Esophagus mucosa (tissue), 1 donor: ENCODE results near the gene SPSB1. TPM values are rescaled to one million over a fixed set of nuclear protein-coding genes. Genes with fewer than 3 reads are reported as not detected.
A peak's percentile ranks its signal among the peaks of the same experiment; 100 is the strongest.

Experiments used
- ATAC-seq: fragments of 200-7000 bp; cut with Tn5 transposase; one replicate; pipeline ENCODE4 v1.9.1; 2020
- total RNA-seq: library from RNA; stranded (reverse); gene quantifications from one replicate; pipeline ENCODE4 v1.2.4, GENCODE V29; 2023
- donor health status: DM: yes; HTN: yes; CAD: no.

SPSB1 gene
- total RNA-seq, 1 donor from 2014 or later: 15.5 TPM

GRCh38 chr1:9369964-9370788 lies 77.5 kb downstream of the SPSB1 start:
- peak; percentile 30 for ATAC-seq

DNA sequence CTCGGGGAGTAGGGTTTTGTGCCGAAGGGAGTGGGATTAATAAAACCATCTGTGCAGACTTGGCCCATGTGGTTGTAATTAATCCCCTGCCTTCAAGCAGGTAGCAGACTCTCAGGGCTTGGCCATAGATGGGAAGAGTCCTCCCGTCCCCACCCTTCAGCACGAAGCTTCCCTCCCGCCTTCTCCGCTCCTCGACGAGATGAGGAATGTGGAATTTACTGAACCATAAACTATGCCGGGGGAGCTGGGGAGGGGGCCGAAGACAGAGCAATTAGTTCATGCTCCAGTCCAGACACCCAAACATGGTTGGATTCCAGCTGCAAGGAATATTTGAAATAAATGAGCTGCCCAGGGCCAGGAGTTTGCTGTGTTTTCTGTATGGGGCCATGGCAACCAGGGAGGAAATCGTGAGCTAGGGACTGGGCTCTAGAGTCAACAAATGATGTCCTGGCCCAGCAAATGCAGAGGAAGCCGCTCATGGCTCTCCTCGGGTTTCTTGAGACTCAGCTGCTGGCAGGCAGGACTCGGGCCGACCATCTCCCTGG lies 78.8 kb downstream of the SPSB1 start:
- no peak for ATAC-seq

DNA sequence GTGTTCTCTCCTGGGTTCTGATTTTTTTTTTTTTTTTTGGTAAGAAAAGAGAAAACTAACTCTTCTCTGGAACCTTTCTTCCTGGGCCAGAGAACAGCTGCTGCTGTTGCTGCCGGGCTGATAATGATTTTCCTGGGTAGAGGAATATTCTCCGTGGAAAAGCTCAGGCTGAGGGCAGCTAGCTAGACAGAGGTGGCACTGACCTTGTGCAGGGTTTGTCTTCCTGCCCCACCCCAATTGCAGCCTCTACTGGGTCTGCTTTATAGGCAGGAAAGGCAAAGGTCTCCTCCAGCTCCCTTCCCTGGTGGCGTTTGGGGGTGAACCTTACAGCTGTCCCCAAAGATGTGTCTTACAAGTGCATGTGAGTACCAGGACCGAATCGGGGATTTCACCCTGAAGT lies 79.3 kb downstream of the SPSB1 start:
- ATAC-seq: no peak

GRCh38 chr1:9373619-9374018 lies 80.9 kb downstream of the SPSB1 start:
- peak; percentile 29 for ATAC-seq

- ATAC-seq: no peak
Observed at GRCh38 chr1:9374748-9375341, 82.2 kb downstream of the SPSB1 start.

DNA sequence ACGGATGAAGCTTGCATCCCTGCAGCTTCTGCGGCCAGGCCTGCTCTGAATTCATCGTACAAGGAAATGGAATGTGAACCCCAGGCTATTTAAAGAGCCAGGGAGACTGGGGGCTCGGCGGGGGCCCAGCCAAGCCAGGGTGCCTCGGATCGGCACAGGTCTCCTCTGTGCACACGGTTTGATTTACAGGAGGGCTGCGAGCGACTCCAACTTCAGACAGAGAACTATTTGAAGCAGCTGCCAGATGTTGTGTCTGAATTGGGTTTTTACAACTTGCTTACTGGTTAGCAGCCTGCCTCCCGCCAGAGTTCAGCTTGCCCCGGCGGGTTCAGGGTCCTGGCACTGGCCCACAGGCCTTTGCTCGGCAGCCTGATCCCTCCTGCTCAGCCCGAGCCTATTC lies 83.2 kb downstream of the SPSB1 start:
- peak; percentile 2 for ATAC-seq

DNA sequence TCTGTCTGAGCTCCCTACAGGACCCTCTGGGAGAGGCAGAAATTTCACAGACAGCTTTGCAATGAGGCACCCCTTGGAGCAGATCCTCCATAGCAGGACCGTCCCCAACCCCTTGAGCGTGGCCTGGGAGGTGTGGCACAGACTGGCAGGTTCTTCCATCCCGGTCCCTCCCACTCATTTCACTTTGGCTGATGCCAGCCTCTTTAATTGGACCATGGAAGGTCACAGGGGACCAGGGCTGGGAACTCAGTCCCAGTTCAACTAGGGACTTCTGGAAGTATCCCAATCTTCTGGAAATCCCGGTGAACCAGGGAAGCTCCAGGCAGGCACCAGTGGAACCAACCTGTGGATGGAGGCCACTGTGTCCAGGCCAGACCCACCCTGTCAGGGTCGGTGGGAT lies 83.7 kb downstream of the SPSB1 start:
- ATAC-seq: no peak

DNA sequence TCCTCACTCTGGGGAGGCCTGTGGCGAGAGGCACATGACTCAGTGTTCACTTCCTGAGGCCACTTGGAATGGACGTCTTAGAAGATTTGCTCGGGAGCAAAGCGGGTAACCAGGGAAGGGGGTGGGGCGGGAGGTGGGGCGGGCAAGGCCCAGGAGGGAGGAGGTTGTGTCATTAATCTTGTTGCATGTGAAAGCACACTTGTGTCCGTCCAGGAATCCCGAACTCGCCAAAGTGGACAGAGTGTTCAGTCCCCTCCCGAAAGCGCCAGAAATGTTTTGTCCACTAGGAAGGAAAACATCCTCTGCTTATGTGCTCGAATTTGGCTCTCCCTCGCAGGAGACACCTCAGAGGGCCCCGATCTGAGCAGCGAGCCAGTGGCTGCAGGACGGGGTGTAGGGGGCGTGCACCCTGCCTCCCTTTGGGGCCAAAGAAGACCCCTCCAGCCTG lies 84.2 kb downstream of the SPSB1 start:
- no peak for ATAC-seq

DNA sequence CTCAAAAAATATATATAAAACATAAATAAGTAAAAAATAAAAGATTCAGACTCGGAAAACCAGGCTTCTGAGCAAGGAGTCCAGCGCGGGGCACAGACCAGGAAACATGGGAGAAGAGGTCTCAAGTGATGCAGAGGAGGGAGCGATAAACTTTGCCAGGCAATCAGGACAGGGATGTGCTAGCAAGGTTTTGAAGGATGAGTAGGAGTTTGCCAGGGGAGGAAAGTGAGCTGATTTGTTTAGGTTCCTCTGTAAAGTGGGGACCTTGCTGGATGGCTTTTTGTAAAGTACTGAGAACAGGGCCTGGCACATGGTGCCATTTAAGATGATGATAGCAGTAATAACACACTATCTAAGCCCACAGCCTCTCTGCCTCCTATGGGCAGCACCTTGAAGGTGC lies 86.1 kb downstream of the SPSB1 start:
- no peak for ATAC-seq

DNA sequence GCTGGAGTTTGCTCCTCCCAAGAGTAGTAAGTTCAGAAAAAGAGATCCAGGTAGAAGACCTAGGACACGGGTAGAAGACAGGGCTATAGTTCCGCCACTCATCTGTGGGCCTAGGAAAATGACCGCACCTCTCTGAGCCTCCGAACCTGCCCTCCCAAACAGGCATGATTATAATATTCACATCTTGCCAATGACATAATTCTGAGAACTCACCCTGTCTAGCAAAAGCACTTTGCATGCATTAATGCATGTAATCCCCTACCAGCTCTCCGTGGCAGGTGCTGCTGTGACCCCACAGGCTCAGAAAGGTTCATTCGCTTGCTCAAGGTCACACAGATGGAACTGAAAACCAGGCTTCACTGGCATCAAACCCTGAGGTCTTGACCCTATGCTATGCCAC lies 88.0 kb downstream of the SPSB1 start:
- no peak for ATAC-seq

DNA sequence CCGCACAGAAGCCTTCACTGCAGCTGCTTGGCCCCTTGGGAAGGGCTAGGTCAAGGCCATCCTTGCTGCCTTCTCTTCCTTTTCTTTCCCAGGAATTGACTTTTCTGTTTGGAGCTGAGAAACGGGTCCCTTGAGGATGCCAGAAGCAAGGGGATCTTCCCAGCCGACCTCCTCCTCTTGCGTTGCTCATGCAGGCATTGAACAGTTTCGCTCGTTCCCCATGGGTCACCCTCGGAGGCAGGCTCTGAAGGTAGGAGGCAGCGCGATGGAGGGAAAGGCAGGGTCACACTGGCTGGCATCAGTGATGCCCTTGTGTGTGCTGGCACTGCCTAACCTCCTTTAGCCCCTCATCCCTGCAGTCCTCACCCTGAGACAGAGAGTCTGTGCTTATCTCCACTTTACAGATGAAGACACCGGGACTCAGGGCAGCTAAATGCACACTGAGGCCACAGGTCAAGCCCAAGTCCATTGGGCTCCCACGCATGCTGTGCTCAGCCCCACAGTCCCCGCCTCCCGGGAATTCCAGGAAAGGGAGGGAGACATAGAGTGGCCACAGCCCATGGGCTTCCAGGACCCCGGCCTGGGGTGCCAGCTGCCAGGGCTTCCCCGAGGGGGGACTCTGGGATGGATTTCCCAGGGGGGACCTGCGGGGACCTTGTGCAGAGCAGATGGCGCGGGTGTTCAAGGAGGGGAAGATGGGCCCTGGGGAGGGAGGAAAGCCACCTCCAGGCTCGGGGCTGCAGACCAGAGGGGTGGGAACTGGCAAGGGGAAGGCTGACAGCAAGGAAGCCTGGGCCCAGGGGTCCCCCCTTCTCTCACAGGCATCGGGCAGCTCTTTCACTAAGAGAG lies 90.2 kb downstream of the SPSB1 start:
- ATAC-seq: no peak

- no peak for ATAC-seq
Observed at GRCh38 chr1:9384128-9384527, 91.4 kb downstream of the SPSB1 start.

DNA sequence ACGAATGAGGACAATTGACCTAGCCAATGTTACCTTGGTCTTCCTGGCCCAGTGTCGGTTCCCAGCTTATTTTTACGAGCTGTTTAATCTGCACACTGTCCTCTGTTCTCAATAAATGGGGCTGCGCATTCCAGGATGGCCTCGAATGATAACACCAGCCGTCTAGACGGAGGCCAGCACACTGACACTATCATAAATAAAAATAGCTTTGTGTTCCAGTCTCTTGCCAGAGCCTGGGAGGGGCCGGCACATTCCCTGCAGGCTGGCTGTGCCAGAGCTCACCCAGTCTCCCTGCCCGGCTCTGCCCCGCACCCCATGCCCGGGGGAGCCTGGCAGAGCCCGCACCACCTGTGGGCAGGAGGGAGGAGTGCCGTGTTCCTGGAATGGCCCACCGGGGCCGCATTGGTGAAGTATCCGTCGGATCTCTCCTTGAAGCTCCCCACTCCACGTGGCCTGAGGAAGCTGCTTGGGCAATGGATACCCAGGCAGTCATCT lies 92.1 kb downstream of the SPSB1 start:
- ATAC-seq: peak; percentile 40

- ATAC-seq: peak; percentile 72
Observed at GRCh38 chr1:9385392-9385791, 92.7 kb downstream of the SPSB1 start.

GRCh38 chr1:9385801-9386573 lies 93.3 kb downstream of the SPSB1 start:
- peak; percentile 56 for ATAC-seq

GRCh38 chr1:9388335-9389180 lies 95.9 kb downstream of the SPSB1 start:
- no peak for ATAC-seq

DNA sequence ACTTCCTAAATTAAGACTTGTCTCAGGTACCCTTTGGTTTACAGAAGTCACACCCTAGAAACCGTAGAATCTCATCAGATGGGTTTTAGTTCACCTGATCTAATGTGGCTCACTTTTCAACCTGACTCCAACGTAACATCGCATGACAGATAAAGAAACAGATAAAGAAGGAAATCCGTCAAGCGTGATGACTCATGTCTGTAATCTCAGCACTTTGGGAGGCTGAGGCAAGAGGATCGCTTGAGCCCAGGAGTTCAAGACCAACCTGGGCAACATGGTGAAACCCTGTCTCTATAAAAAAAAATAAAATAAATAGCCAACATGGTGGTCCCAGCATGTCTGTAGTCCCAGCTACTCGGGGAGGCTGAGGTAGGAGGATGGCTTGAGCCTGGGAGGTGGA lies 97.3 kb downstream of the SPSB1 start:
- no peak for ATAC-seq

DNA sequence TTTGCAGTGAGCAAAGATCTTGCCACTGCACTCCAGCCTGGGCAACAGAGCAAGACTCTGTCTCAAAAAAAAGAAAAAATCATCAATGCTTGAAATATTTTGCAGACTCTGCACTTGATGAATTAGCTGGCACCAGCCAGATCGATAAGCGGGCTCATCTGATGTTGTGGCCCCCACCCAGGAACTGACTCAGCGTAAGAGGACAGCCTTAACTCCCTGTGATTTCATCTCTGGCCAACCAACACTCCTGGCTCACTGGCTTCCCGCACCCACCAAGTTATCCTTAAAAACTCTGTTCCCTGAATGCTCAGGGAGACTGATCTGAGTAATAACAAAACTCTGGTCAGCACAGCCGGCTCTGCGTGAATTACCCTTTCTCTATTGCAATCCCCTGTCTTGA lies 98.9 kb downstream of the SPSB1 start:
- no peak for ATAC-seq

DNA sequence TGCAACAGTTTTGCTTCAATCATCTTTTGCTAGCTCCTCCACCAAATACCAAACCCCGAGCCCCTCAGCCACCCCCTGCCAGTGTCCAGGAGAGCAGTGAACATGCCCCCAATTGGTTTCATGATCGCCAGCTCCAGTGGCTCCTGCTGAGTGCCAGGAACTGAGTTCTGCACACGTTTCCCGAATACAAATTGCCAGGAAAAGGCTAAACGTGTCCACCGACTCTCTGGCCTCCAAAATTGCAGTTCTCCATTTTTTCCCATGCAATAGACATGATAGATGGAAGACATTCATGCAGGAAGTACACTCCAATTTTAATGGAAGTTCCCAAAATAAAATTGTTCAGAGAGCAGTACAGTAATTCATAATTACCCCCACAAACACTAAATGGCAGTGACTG lies 101.3 kb downstream of the SPSB1 start:
- no peak for ATAC-seq

DNA sequence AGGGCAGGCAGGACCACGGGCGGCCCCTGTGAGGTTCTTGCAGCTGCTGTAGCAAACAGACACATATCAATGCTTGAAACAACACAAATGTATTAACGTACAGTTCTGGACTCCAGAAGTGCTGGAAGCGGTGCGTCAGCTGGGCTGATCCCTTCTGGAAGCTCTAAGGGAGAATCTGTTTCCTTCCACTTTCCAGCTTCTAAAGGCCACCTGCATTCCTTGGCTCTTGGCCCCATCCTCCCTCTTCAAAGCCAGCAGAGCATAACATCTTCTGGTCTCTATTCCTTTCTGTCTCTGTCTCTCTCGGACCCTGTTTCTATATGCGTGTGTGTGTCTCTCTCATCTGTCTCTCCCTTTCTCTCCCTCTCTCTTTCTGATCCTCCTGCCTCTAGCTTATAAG lies 102.3 kb downstream of the SPSB1 start:
- ATAC-seq: no peak

GRCh38 chr1:9397047-9397446 lies 104.4 kb downstream of the SPSB1 start:
- no peak for ATAC-seq
